Measurements from ENCODE around the gene ASPG.

Gene ASPG

GRCh38 chr14:104090071-104090748, 4.7 kb downstream of the ASPG start:
- no peak for DNase-seq (ENCODE audit: extremely low read depth, low read depth)
- TF ChIP-seq CTCF (IDR thresholded peaks at IDR 0.05; ENCODE audit: low read depth, low read length) = no peak

- TF ChIP-seq CTCF (IDR thresholded peaks at IDR 0.05; ENCODE audit: low read depth, low read length) = no peak
- DNase-seq (ENCODE audit: extremely low read depth, low read depth) = no peak
These were observed 5.8 kb downstream of the ASPG start for GRCh38 chr14:104091061-104091926.

DNA sequence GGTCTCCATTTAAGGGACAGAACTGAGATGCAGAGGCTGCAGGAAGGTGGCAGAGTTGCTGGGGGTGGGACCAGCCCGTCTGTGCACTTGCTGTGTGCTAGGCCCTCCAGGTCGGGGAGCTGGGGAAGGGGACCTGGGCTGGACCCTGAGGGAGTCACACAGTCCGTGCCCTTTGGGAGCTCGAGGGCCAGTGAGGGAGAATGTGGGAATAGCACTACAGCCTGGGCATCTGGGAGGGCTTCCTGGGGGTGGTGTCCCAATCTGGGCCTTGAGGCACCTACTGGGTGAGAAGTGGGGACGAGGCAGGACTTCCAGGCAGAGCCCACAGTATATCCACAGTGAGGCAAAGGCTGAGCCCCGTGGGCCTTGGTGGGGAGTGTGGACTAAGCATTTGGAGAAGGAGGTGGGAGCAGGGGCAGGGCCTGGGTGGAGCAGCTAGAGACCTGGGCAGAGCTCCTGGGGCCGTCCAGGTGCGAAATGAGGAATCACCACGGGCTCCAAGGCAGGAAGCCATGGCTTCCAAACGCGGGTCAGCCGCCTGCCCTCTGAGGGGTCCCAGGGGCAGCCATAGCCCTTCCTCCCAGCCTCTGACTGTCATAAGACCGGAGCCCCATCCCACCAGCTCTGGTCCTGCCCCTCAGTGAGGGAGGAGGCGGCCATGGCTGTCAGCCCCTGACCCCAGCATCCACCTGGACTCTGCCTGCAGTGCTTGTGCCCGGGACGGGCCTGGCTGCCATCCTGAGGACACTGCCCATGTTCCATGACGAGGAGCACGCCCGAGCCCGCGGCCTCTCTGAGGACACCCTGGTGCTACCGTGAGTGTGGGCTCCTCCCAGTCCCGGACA, 6.6 kb downstream of the ASPG start:
- DNase-seq (ENCODE audit: extremely low read depth, low read depth) = no peak
- no peak for TF ChIP-seq CTCF (IDR thresholded peaks at IDR 0.05; ENCODE audit: low read depth, low read length)

DNA sequence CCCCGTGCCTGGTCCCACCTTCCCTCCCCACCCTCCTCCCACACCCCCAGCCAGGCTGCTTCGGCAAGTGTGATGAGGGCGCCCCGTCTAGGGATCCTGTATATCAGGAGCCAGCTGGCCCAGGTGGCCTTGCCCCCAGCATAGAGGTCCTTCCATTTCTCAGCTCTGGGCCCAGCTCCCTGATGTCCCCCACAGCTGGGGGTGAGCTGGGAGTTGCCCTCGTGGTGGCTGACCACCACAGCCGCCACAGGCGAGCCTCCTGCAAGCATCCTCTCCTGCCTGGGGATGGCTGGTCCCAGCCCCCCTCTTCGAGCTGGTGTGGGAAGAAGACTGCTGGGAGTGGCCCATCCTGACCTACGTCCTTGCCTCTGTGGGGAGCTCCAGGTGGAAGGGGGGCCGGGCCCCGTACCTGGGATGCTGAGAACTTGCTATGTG, 7.4 kb downstream of the ASPG start:
- DNase-seq (ENCODE audit: extremely low read depth, low read depth) = no peak
- TF ChIP-seq CTCF (IDR thresholded peaks at IDR 0.05; ENCODE audit: low read depth, low read length) = no peak

- no peak for TF ChIP-seq CTCF (IDR thresholded peaks at IDR 0.05; ENCODE audit: low read depth, low read length)
- DNase-seq (ENCODE audit: extremely low read depth, low read depth) = no peak
These were observed 8.0 kb downstream of the ASPG start for GRCh38 chr14:104093366-104094055.

- no peak for DNase-seq (ENCODE audit: extremely low read depth, low read depth)
- no peak for TF ChIP-seq CTCF (IDR thresholded peaks at IDR 0.05; ENCODE audit: low read depth, low read length)
These were observed 8.7 kb downstream of the ASPG start for GRCh38 chr14:104094056-104094708.

All from AG09319 (cell line).